CD4-positive, alpha-beta memory T cell (primary cell): ENCODE measurements around the gene HNRNPC. TPM values are rescaled to one million over a fixed set of nuclear protein-coding genes. Genes with fewer than 3 reads are reported as not detected.

Experiments
- CTCF ChIA-PET: fragments of 350-600 bp; sonication (Branson Sonifier 250); formaldehyde crosslinking; loops from one replicate; lab custom pipeline; 2021; ENCODE audit warnings: inconsistent platforms; ENCODE audit not compliant: partially characterized antibody; lab: Charles Lee
- POLR2A ChIA-PET: fragments of 350-600 bp; sonication (Branson Sonifier 250); formaldehyde crosslinking; loops from one replicate; lab custom pipeline; 2021; ENCODE audit not compliant: partially characterized antibody; lab: Charles Lee
- DNase-seq, 5 donors: peaks; one replicate each; pipeline versions ENCODE4 v3.0.0 to v3.0.0-alpha.2; 2020 to 2022; ENCODE audit warnings: mixed read lengths in 1 of 5
- H3K27ac ChIP-seq: one replicate; pipeline ENCODE4 v1.7.0; 2013; ENCODE audit warnings: low read depth, low read length
- H3K27me3 ChIP-seq: 2 replicates; pipeline ENCODE4 v1.7.0; 2013; ENCODE audit warnings: mild to moderate bottlenecking, low read length, moderate library complexity; ENCODE audit not compliant: insufficient read depth
- H3K36me3 ChIP-seq: 2 replicates; pipeline ENCODE4 v1.7.0; 2013; ENCODE audit warnings: mild to moderate bottlenecking, low read length, moderate library complexity; ENCODE audit not compliant: insufficient read depth
- H3K4me1 ChIP-seq: 2 replicates; pipeline ENCODE4 v1.7.0; 2013; ENCODE audit warnings: mild to moderate bottlenecking, low read length, moderate library complexity; ENCODE audit not compliant: insufficient read depth
- H3K4me3 ChIP-seq, 2 donors: one replicate each; pipeline ENCODE4 v1.7.0; 2013; ENCODE audit warnings: low read length in 2 of 2, mild to moderate bottlenecking in 1 of 2
- H3K9me3 ChIP-seq, 2 donors: one replicate each; pipeline ENCODE4 v1.7.0; 2013; ENCODE audit warnings: low read length in 2 of 2, control low read depth in 1 of 2; ENCODE audit not compliant: control insufficient read depth in 1 of 2
- H3K27ac Mint-ChIP-seq, 7 donors: one replicate each; pipeline ENCODE4 v1.8.0; 2020 to 2021; ENCODE audit warnings: mixed read lengths in 7 of 7, mild to moderate bottlenecking in 6 of 7, inconsistent platforms in 3 of 7, moderate library complexity in 3 of 7
- H3K27me3 Mint-ChIP-seq, 2 donors: one replicate each; pipeline ENCODE4 v1.8.0; 2020 to 2021; ENCODE audit warnings: mixed read lengths in 2 of 2
- H3K36me3 Mint-ChIP-seq, 2 donors: one replicate each; pipeline ENCODE4 v1.8.0; 2020 to 2021; ENCODE audit warnings: mixed read lengths in 2 of 2, inconsistent platforms in 1 of 2, mild to moderate bottlenecking in 1 of 2
- H3K4me1 Mint-ChIP-seq, 4 donors: one replicate each; pipeline ENCODE4 v1.8.0; 2020 to 2021; ENCODE audit warnings: mixed read lengths in 4 of 4, mild to moderate bottlenecking in 1 of 4
- H3K4me3 Mint-ChIP-seq, 8 donors: one replicate each; pipeline ENCODE4 v1.8.0; 2020 to 2021; ENCODE audit warnings: mixed read lengths in 8 of 8, mild to moderate bottlenecking in 7 of 8, moderate library complexity in 6 of 8, inconsistent platforms in 3 of 8
- H3K9me3 Mint-ChIP-seq, 8 donors: one replicate each; pipeline ENCODE4 v1.8.0; 2020 to 2021; ENCODE audit warnings: mixed read lengths in 8 of 8, mild to moderate bottlenecking in 5 of 8, inconsistent platforms in 3 of 8, moderate library complexity in 1 of 8
- intact Hi-C: fragments of 100-400 bp; cut with micrococcal nuclease; formaldehyde crosslinking; loops from one replicate; pipeline ENCODE4 v1.15.1; 2023
- polyA plus RNA-seq, 2 donors: library from polyadenylated mRNA; unstranded; fragments of 300-500 nt; fragmentation: Illumina TruSeq; gene quantifications; one replicate each; pipeline ENCODE4 v1.2.3, GENCODE V29; 2021
- total RNA-seq, 2 experiments: library from RNA; stranded (reverse); gene quantifications; one replicate each; pipeline ENCODE4 v1.2.3, GENCODE V29; 2021

The HNRNPC gene
- total and polyA plus RNA-seq, 4 experiments from 2014 or later = 538 to 1,178 (median 622) TPM

DNA sequence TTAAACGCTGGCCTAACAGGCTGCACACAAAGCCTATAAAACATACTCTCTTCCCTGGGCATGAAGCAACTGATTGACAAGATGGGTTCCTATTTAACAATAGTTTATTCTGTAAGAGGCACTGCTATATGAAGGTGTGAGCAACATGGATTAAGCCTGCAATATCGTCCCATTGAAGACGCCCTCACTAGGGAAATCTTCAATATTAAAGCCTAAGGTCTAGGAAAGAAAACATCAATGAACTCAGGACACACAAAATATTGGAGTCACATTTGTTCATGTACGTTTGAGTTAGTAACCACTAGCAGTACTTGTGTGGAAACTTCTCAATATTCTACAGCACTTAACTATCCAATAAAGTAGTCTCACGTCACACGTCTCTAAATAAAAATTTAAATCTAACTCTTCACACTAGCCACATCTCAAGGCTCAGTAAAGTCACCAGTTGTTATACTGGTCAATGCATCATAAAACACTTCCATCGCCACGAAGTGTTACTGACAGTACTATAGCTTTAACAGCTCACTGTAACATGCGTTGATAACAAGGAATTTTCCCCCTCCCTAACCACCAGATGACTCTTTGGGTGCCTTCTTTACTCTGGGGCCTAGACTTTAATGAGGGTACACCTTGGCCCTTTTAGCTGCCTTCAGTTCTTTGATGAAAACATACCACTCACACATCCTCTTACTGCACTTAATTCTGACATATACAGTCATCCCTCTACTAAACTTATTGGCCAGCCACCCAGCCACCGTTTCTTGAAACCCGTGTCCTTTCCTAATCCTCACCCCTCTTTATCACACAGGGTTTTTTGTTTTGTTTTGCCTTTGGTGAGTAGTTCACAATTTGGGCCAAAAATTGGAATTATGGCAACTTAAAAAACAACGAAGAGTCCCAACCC is 63.3 kb downstream of the HNRNPC start:
- Histone ChIP-seq H3K4me1 (no peaks in the 10 kb centered on the region), H3K9me3 (no peaks in the 10 kb centered on the region), H3K36me3 (peaks cover 27% of the 10 kb centered on the region), H3K27me3 (no peaks in the 10 kb centered on the region), H3K27ac (no peak overlapping the region), H3K4me3 (no peak overlapping the region)
- DNase-seq = no peak
- Mint-ChIP-seq H3K4me1 (peaks cover 16 to 29% (median 18%) of the 10 kb centered on the region in 4 donors), H3K4me3 (no peak overlapping the region), H3K36me3 (peaks cover 36 to 51% of the 10 kb centered on the region in 2 donors), H3K27ac (peak overlapping the region in 2 of 7 donors; percentile 65 to 75), H3K9me3 (peaks cover 0 to 2% (median 0%) of the 10 kb centered on the region in 8 donors), H3K27me3 (no peaks in the 10 kb centered on the region)
- ChIA-PET CTCF (interaction anchor here (1.4 kb wide), 1 partner anchor 15 kb away, joined by 3 read pairs; no protein-coding TSS in a partner anchor), POLR2A (interaction anchor here (0.9 kb wide), 1 partner anchor 51 kb away, joined by 3 read pairs; no protein-coding TSS in a partner anchor)
- intact Hi-C loops = no loop called here

DNA sequence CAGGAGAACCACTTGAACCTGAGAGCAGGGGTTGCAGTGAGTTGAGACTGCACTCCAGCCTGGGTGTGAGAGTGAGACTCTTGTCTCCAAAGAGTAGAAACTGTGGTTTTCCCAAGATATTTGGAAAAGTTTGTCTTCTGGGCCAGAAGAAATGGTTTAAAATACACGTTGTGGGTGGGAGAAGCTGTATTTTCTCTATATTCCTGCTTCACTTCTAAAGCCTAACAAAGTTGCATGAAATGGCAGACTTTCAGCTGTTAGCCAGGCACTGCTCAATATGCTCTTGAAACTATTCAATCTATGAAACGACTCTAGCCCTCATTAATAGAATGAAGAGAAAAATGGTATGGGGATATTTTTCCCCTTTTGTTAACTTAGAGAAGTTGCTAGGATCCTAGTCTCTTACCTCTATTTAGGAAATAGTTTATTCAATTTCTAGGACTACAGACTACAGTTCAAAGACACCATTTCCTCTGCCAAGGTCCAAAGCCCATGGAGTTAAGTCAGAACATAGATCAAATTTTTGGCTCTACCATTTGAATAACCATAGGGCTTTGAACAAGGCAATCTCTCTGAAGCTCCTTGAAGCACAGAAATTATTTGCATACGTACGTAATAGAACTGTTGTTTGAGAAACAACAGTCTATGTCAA is 64.1 kb downstream of the HNRNPC start:
- peaks cover 0 to 2% (median 0%) of the 10 kb centered on the region in 8 donors for H3K9me3 Mint-ChIP-seq
- H3K4me1 ChIP-seq = no peaks in the 10 kb centered on the region
- H3K27me3 ChIP-seq = no peaks in the 10 kb centered on the region
- DNase-seq = no peak
- H3K36me3 ChIP-seq = peaks cover 25% of the 10 kb centered on the region
- CTCF ChIA-PET = interaction anchor here (1.4 kb wide), 1 partner anchor 15 kb away, joined by 3 read pairs; no protein-coding TSS in a partner anchor
- peaks cover 15 to 29% (median 18%) of the 10 kb centered on the region in 4 donors for H3K4me1 Mint-ChIP-seq
- intact Hi-C loops = no loop called here
- peak overlapping the region in 1 of 7 donors; percentile 75 for H3K27ac Mint-ChIP-seq
- POLR2A ChIA-PET = no interaction called here
- H3K4me3 ChIP-seq = no peak overlapping the region
- H3K27me3 Mint-ChIP-seq = no peaks in the 10 kb centered on the region
- H3K36me3 Mint-ChIP-seq = peaks cover 33 to 47% of the 10 kb centered on the region in 2 donors
- H3K9me3 ChIP-seq = no peaks in the 10 kb centered on the region
- H3K27ac ChIP-seq = no peak overlapping the region
- H3K4me3 Mint-ChIP-seq = no peak overlapping the region

DNA sequence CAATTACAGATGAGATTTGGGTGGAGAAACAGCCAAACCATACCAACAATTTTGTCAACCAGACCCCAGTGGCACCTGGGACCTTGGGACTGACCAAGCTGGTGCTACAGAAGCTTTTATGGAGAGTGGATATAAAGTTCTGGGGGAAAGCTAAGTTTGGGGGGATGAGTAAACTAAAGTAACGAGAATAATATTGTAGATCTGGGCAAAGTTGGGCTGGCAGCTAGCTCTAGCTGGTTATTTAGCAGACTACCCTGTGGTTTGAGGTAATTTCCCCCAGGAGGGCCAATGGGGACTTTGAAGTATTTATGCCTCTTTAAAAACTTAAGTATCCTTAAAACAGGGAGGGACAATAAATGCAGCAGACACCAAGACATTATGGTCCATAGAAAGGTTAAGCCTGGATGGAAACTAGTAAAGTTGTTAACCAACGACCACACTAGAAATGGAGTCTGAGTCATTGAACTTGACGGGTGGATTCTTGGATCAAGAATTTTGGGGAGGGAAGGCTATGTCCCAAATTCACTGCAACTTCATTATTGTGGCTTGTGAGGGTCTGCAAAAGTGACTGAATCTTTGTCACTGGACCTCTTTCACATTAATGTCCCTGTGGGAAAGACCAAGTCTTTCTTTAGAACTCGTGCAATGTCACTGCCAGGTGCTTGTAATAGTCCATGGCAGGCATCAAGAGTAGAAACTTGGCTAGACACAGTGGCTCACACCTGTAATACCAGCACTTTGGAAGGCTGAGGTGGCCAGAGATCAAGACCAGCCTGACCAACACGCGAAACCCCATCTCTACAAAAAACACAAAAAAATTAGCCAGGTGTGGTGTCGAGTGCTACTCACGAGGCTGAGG is 64.8 kb downstream of the HNRNPC start:
- Histone ChIP-seq H3K27me3 (no peaks in the 10 kb centered on the region), H3K4me3 (no peak overlapping the region), H3K36me3 (peaks cover 17% of the 10 kb centered on the region), H3K9me3 (no peaks in the 10 kb centered on the region), H3K27ac (no peak overlapping the region), H3K4me1 (no peaks in the 10 kb centered on the region)
- H3K4me1 Mint-ChIP-seq = peaks cover 15 to 27% (median 18%) of the 10 kb centered on the region in 4 donors
- H3K4me3 Mint-ChIP-seq = no peak overlapping the region
- DNase-seq = no peak
- peaks cover 0 to 2% (median 0%) of the 10 kb centered on the region in 8 donors for H3K9me3 Mint-ChIP-seq
- CTCF ChIA-PET = interaction anchor here (0.8 to 1.4 kb wide), 2 partner anchors 16 to 100 kb away, joined by 3 read pairs; no protein-coding TSS in a partner anchor
- no peaks in the 10 kb centered on the region for H3K27me3 Mint-ChIP-seq
- POLR2A ChIA-PET = interaction anchor here (1.3 to 1.9 kb wide), 4 partner anchors 10 to 180 kb away, joined by 4 to 6 read pairs (median 5); partner anchors contain the start of gene SUPT16H
- peaks cover 26 to 40% of the 10 kb centered on the region in 2 donors for H3K36me3 Mint-ChIP-seq
- peak overlapping the region in 4 of 7 donors; percentile 30 to 75 (median 54) for H3K27ac Mint-ChIP-seq
- intact Hi-C loops = no loop called here

DNA sequence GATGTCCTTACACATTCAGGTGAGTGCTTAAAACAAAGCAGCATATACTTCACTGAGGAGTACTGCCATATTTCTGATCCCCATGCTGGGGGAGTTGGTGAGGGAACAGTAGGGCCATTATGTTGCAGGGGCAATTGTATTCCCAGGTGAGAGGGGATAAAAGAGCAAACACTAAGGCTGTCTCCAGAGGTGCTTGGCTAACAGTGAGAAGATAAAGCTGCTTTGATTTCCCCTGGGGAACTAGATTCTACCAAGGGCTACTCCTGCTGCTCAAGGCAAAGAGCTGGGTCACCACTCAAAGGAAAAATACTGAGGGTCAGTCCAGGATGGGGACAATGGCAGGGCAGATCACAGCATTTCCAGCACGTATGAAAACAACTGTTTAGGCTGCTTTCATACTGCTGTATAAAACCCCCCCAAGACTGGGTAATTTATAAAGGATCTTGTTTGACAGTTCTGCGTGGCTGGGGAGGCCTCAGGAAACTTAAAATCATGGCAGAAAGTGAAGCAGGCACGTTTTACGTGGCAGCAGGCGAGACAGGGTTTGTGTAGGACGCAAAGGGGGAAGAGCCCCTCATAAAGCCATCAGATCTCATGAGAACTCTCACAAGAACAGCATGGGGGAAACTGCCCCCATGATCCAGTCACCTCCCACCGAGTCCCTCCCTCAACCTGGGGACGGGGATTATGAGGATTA is 65.6 kb downstream of the HNRNPC start:
- intact Hi-C loops = loop anchor here (2.0 kb wide), 1 partner anchor 13 kb away; no protein-coding TSS in a partner anchor
- ChIA-PET POLR2A (interaction anchor here (1.2 to 1.9 kb wide), 5 partner anchors 10 to 181 kb away, joined by 4 to 6 read pairs (median 5); partner anchors contain the start of gene SUPT16H), CTCF (interaction anchor here (0.8 to 1.7 kb wide), 2 partner anchors 38 to 100 kb away, joined by 3 read pairs; no protein-coding TSS in a partner anchor)
- H3K9me3 Mint-ChIP-seq = peaks cover 0 to 2% (median 0%) of the 10 kb centered on the region in 8 donors
- DNase-seq = no peak
- H3K4me3 Mint-ChIP-seq = no peak overlapping the region
- Histone ChIP-seq H3K27ac (no peak overlapping the region), H3K4me3 (no peak overlapping the region), H3K27me3 (no peaks in the 10 kb centered on the region), H3K36me3 (peaks cover 12% of the 10 kb centered on the region), H3K4me1 (no peaks in the 10 kb centered on the region), H3K9me3 (no peaks in the 10 kb centered on the region)
- peaks cover 15 to 27% (median 18%) of the 10 kb centered on the region in 4 donors for H3K4me1 Mint-ChIP-seq
- H3K27ac Mint-ChIP-seq = peak overlapping the region in 6 of 7 donors; percentile 38 to 75 (median 54)
- peaks cover 22 to 35% of the 10 kb centered on the region in 2 donors for H3K36me3 Mint-ChIP-seq
- no peaks in the 10 kb centered on the region for H3K27me3 Mint-ChIP-seq

DNA sequence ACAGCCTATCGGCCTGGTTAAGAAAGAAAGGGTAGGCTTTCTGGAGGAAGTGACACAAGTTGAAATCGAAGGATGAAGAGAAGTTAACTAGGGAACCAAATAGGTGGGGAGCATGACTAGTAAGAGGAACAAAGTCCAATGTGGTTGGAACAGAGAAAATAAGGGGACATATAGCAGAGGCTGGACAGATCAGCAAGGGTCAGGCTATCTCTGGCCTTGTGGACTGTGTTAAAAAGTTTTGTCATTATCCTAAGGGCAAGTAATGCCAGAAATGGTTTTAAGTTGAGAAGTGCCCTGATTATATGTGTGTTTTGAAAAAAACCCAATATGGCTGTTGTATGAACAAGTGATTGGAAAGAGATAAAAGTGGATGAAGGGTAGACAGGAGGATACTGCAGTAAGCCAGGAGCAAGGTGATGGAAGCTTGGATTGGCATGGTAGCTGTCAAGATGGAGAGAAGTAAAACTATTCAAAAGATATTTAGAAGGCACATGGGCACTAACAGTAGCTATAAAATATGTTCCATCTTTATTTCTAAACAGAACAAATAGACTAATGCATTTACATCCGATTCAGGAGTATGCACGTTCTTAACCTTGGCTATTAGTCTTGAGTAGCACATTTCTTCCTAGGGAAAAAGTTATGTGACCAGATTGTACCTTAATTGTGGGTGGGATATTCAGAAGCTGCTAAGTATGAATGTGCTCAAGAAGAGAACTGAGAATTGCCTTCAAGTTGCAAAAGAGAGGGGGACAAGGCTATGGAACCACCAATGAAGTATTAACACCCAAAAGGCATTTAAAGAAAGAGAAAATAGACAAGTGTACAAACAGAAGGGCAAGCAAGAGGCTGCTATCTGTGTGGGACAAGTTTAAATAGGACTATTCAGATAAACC is 66.5 kb downstream of the HNRNPC start:
- intact Hi-C loops = loop anchor here (2.0 kb wide), 1 partner anchor 14 kb away; no protein-coding TSS in a partner anchor
- no peak for DNase-seq
- H3K4me3 Mint-ChIP-seq = no peak overlapping the region

More for the DNA sequence above, 66.5 kb downstream of the HNRNPC start:
- Histone ChIP-seq H3K27ac (no peak overlapping the region), H3K9me3 (no peaks in the 10 kb centered on the region), H3K36me3 (peaks cover 9% of the 10 kb centered on the region), H3K27me3 (no peaks in the 10 kb centered on the region), H3K4me3 (no peak overlapping the region), H3K4me1 (no peaks in the 10 kb centered on the region)
- Mint-ChIP-seq H3K9me3 (peaks cover 0 to 2% (median 0%) of the 10 kb centered on the region in 8 donors), H3K36me3 (peaks cover 13 to 26% of the 10 kb centered on the region in 2 donors), H3K27me3 (no peaks in the 10 kb centered on the region), H3K4me1 (peaks cover 13 to 28% (median 19%) of the 10 kb centered on the region in 4 donors), H3K27ac (peak overlapping the region in 4 of 7 donors; percentile 4 to 66 (median 12))
- POLR2A ChIA-PET = interaction anchor here (0.7 to 1.9 kb wide), 7 partner anchors 9 to 182 kb away, joined by 3 to 6 read pairs (median 4); partner anchors contain the start of gene SUPT16H
- CTCF ChIA-PET = interaction anchor here (0.9 to 1.7 kb wide), 2 partner anchors 24 to 39 kb away, joined by 3 read pairs; no protein-coding TSS in a partner anchor
